Measurements from ENCODE around the gene DNAJB7. TPM values are rescaled to one million over a fixed set of nuclear protein-coding genes. Genes with fewer than 3 reads are reported as not detected.

DNAJB7 gene
- total and polyA plus RNA-seq, 2 donors (not counting 1 experiment from before 2014, with no cell fraction given): not detected

Small RNAs within 50 kb of the gene (small RNA-seq; reads per million reads assigned to genes)
- not detected for gene MIR4766 (ENCODE audit: insufficient read length, low read depth, low replicate concordance)

Other genes with a start within 250 kb of the DNAJB7 start
- gene MRTFA, start 225.4 kb downstream of the DNAJB7 start, total RNA-seq: 82.6 and 87.6 TPM in 2 replicates
- 27.8 and 28.9 TPM in 2 replicates for gene MRTFA, start 225.4 kb downstream of the DNAJB7 start, polyA plus RNA-seq
- gene MCHR1, start 182.6 kb downstream of the DNAJB7 start, total RNA-seq: not detected in 2 replicates
- gene MCHR1, start 182.6 kb downstream of the DNAJB7 start, polyA plus RNA-seq: not detected in 2 replicates
- 13.4 and 15.0 TPM in 2 replicates for gene SLC25A17, start 42.8 kb downstream of the DNAJB7 start, total RNA-seq
- 10.9 and 13.1 TPM in 2 replicates for gene SLC25A17, start 42.8 kb downstream of the DNAJB7 start, polyA plus RNA-seq
- gene ST13, start 5.5 kb downstream of the DNAJB7 start, total RNA-seq: 175 and 187 TPM in 2 replicates
- gene ST13, start 5.5 kb downstream of the DNAJB7 start, polyA plus RNA-seq: 44.6 and 60.4 TPM in 2 replicates
- 18.9 and 24.2 TPM in 2 replicates for gene XPNPEP3, start 5.0 kb downstream of the DNAJB7 start, total RNA-seq
- 7.9 and 8.6 TPM in 2 replicates for gene XPNPEP3, start 5.0 kb downstream of the DNAJB7 start, polyA plus RNA-seq
- 49.8 and 50.7 TPM in 2 replicates for gene RBX1, start 89.3 kb upstream of the DNAJB7 start, total RNA-seq
- 26.8 and 31.7 TPM in 2 replicates for gene RBX1, start 89.3 kb upstream of the DNAJB7 start, polyA plus RNA-seq
- 185 and 208 TPM in 2 replicates for gene EP300, start 230.5 kb upstream of the DNAJB7 start, total RNA-seq
- gene EP300, start 230.5 kb upstream of the DNAJB7 start, polyA plus RNA-seq: 73.3 and 81.3 TPM in 2 replicates

Data from B cell (primary cell).